Body of pancreas (tissue), 4 donors: ENCODE measurements around the gene FOXR1.
"Not testable (repeated sequence)": the region's sequence is repeated elsewhere in the genome, so short reads cannot be mapped to it uniquely, and the experiment has no call there.

Source experiments
- POLR2A ChIP-seq, 3 donors: fragments of 450-650 bp; IDR thresholded peaks; one replicate each; pipeline ENCODE4 v1.6.1; 2016; ENCODE audit warnings: antibody characterized with exemption in 3 of 3, mild to moderate bottlenecking in 2 of 3
- TF ChIP-seq, protein P1 (sequence below), 7 experiments: fragments of 450-650 bp in 4 of 7; fragments of 200-600 bp in 3 of 7; sonication (generic) in 3 of 7; IDR thresholded peaks; one replicate each; pipeline ENCODE4 v1.5.1; 2016 to 2019; ENCODE audit warnings: antibody characterized with exemption in 7 of 7

DNA sequence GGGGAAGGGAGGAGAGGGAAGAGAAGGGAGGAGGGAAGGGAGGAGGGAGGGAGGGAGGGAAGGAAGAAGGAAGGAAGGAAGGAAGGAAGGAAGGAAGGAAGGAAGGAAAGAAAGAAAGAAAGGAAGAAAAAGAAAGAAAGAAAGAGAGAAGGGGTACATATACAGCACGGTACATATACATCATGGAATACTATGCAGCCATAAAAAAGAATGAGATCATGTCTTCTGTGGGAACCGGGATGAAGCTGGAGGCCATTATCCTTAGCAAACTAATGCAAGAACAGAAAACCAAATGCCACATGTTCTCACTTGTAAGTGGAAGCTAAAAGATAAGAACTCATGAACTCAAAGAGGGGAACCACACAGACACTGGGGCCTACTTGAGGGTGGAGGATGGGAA is 2.1 kb upstream of the FOXR1 start:
- not testable (repeated sequence) for TF ChIP-seq POLR2A (IDR thresholded peaks at IDR 0.05)
- TF ChIP-seq, protein P1, sequence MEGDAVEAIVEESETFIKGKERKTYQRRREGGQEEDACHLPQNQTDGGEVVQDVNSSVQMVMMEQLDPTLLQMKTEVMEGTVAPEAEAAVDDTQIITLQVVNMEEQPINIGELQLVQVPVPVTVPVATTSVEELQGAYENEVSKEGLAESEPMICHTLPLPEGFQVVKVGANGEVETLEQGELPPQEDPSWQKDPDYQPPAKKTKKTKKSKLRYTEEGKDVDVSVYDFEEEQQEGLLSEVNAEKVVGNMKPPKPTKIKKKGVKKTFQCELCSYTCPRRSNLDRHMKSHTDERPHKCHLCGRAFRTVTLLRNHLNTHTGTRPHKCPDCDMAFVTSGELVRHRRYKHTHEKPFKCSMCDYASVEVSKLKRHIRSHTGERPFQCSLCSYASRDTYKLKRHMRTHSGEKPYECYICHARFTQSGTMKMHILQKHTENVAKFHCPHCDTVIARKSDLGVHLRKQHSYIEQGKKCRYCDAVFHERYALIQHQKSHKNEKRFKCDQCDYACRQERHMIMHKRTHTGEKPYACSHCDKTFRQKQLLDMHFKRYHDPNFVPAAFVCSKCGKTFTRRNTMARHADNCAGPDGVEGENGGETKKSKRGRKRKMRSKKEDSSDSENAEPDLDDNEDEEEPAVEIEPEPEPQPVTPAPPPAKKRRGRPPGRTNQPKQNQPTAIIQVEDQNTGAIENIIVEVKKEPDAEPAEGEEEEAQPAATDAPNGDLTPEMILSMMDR (IDR thresholded peaks at IDR 0.05): not testable (repeated sequence)
